GM12878 (cell line): ENCODE results near the gene SYNGR1. TPM values are rescaled to one million over a fixed set of nuclear protein-coding genes. Genes with fewer than 3 reads are reported as not detected.

Source experiments
- ATAC-seq: fragments of 200-7000 bp; cut with Tn5 transposase; 3 replicates; pipeline ENCODE4 v1.9.1; 2020; ENCODE audit warnings: mild to moderate bottlenecking, moderate library complexity
- BruUV-seq: library from RNA; stranded (reverse); fragments of 400-500 nt; replicated peaks from 2 replicates; lab custom pipeline; 2021; lab: Mats Ljungman, UMichigan
- CTCF ChIA-PET: fragments of 300-600 bp; sonication (Branson Sonifier 250); formaldehyde crosslinking; extraction: SDS; loops from one replicate; lab custom pipeline; 2021; ENCODE audit warnings: inconsistent platforms; lab: Yijun Ruan, JAX
- POLR2A ChIA-PET: fragments of 350-600 bp; formaldehyde crosslinking; extraction: SDS; loops from one replicate; lab custom pipeline; 2021; ENCODE audit warnings: inconsistent platforms; lab: Charles Lee
- RAD21 ChIA-PET: fragments of 300-600 bp; sonication (Branson Sonifier 250); formaldehyde crosslinking; loops from one replicate; lab custom pipeline; 2023; ENCODE audit warnings: antibody characterized with exemption; ENCODE audit not compliant: unreplicated experiment; lab: Charles Lee
- SMC1A ChIA-PET: fragments of 300-600 bp; sonication (Branson Sonifier 250); formaldehyde crosslinking; loops from one replicate; lab custom pipeline; 2023; ENCODE audit not compliant: unreplicated experiment, uncharacterized antibody; lab: Charles Lee
- DNase-seq: peaks from one replicate; pipeline ENCODE4 v3.0.0-alpha.2; 2011; ENCODE audit warnings: low read depth, low spot score
- FAIRE-seq: peaks from 3 replicates; lab custom pipeline; 2011; peaks lifted over from hg19 to GRCh38; lab: Jason Lieb, UNC
- H2AFZ ChIP-seq: 2 replicates; pipeline ENCODE4 v1.6.0; 2011; ENCODE audit warnings: low read depth, low read length, control low read depth; ENCODE audit not compliant: control insufficient read depth
- H3K27ac ChIP-seq: 2 replicates; pipeline ENCODE4 v1.5.1; 2011; ENCODE audit warnings: control low read depth; ENCODE audit not compliant: control insufficient read depth, insufficient read depth
- H3K27me3 ChIP-seq, 2 experiments: replicated peaks in 1 of 2; 2 replicates each; pipeline versions ENCODE4 v1.6.0 to v1.6.1; 2011; ENCODE audit warnings: low read length in 1 of 2; ENCODE audit not compliant: control insufficient read depth in 2 of 2, insufficient read depth in 2 of 2
- H3K36me3 ChIP-seq, 2 experiments: 2 replicates each; pipeline ENCODE4 v1.5.1; 2011; ENCODE audit warnings: low read length in 1 of 2; ENCODE audit not compliant: control insufficient read depth in 2 of 2, insufficient read depth in 2 of 2
- H3K4me1 ChIP-seq: 2 replicates; pipeline ENCODE4 v1.6.1; 2011; ENCODE audit warnings: mild to moderate bottlenecking, low read length, moderate library complexity, mixed read lengths; ENCODE audit not compliant: control insufficient read depth, insufficient read depth
- H3K4me2 ChIP-seq: 2 replicates; pipeline ENCODE4 v1.6.0; 2011; ENCODE audit warnings: control low read depth; ENCODE audit not compliant: control insufficient read depth, insufficient read depth
- H3K4me3 ChIP-seq: fragments of 200-600 bp; sonication (generic); 2 replicates; pipeline ENCODE4 v1.5.1; 2016
- H3K79me2 ChIP-seq: 2 replicates; pipeline ENCODE4 v1.6.0; 2011; ENCODE audit warnings: low read length; ENCODE audit not compliant: control insufficient read depth, insufficient read depth
- H3K9ac ChIP-seq: 2 replicates; pipeline ENCODE4 v1.8.0; 2011; ENCODE audit warnings: low read length, control low read depth, mixed read lengths; ENCODE audit not compliant: control insufficient read depth, insufficient read depth
- H3K9me3 ChIP-seq: replicated peaks from 3 replicates; pipeline ENCODE4 v1.5.1; 2011; ENCODE audit warnings: mild to moderate bottlenecking, low read length; ENCODE audit not compliant: control insufficient read depth, insufficient read depth
- H4K20me1 ChIP-seq: 2 replicates; pipeline ENCODE4 v1.6.0; 2011; ENCODE audit not compliant: control insufficient read depth, insufficient read depth
- BRCA1 ChIP-seq: IDR thresholded peaks from 2 replicates; pipeline ENCODE4 v1.6.1; 2011; ENCODE audit warnings: low read depth, low read length, improper control_type of control experiment
- E2F8 ChIP-seq: fragments of 450-650 bp; IDR thresholded peaks from 2 replicates; pipeline ENCODE4 v1.6.1; 2018; ENCODE audit warnings: mild to moderate bottlenecking, low read depth, moderate library complexity; ENCODE audit not compliant: partially characterized antibody
- EGR1 ChIP-seq, 2 experiments: IDR thresholded peaks; 1 replicate in 1 of 2; 2 replicates in 1 of 2; pipeline ENCODE4 v1.6.1; 2011 to 2012; ENCODE audit warnings: low read depth in 2 of 2, low read length in 2 of 2, borderline replicate concordance in 1 of 2, mild to moderate bottlenecking in 1 of 2, moderate library complexity in 1 of 2
- EZH2 ChIP-seq: IDR thresholded peaks from 2 replicates; pipeline ENCODE4 v1.6.1; 2012; ENCODE audit warnings: low read depth, mild to moderate bottlenecking, control low read depth, inconsistent platforms, low read length, borderline replicate concordance; ENCODE audit not compliant: control insufficient read depth
- FOXM1 ChIP-seq: IDR thresholded peaks from 2 replicates; pipeline ENCODE4 v1.6.1; 2012; ENCODE audit warnings: low read depth, mild to moderate bottlenecking, inconsistent platforms, low read length, moderate library complexity
- IRF3 ChIP-seq: fragments of 450-650 bp; IDR thresholded peaks from 2 replicates; pipeline ENCODE4 v1.6.1; 2014; ENCODE audit warnings: mild to moderate bottlenecking
- KDM1A ChIP-seq: fragments of 200-600 bp; sonication (generic); IDR thresholded peaks from 2 replicates; pipeline ENCODE4 v1.6.1; 2016; ENCODE audit warnings: borderline replicate concordance
- MLLT1 ChIP-seq: fragments of 450-650 bp; IDR thresholded peaks from 2 replicates; pipeline ENCODE4 v1.6.1; 2016; ENCODE audit warnings: mild to moderate bottlenecking
- PML ChIP-seq: IDR thresholded peaks from 2 replicates; pipeline ENCODE4 v1.6.1; 2012; ENCODE audit warnings: low read length, inconsistent platforms
- REST ChIP-seq: IDR thresholded peaks from 2 replicates; pipeline ENCODE4 v1.6.1; 2012; ENCODE audit warnings: mild to moderate bottlenecking, low read depth, low read length
- SUZ12 ChIP-seq: fragments of 200-600 bp; sonication (generic); IDR thresholded peaks from one replicate; pipeline ENCODE4 v1.6.1; 2018; ENCODE audit warnings: antibody characterized with exemption, mild to moderate bottlenecking; ENCODE audit not compliant: unreplicated experiment
- USF1 ChIP-seq: IDR thresholded peaks from 2 replicates; pipeline ENCODE4 v1.6.1; 2011; ENCODE audit warnings: borderline replicate concordance, low read depth, mild to moderate bottlenecking, moderate library complexity, mixed read lengths, low read length; ENCODE audit not compliant: insufficient read depth; ENCODE audit errors: extremely low read length
- WGBS: methylation state at CpG from one replicate; pipeline ENCODE4 v1.1.6; 2016; ENCODE audit warnings: low lambda C conversion rate; ENCODE audit not compliant: insufficient replicate concordance, insufficient coverage; ENCODE audit errors: missing lambda C conversion rate; 5-methylcytosine and 5-hydroxymethylcytosine counted together
- in situ Hi-C: fragments of 300-500 bp; cut with MboI; formaldehyde crosslinking; loops from 9 replicates; pipeline ENCODE4 v1.14.3; 2018; ENCODE audit warnings: mixed read lengths
- intact Hi-C: fragments of 100-400 bp; cut with micrococcal nuclease; formaldehyde crosslinking; loops from one replicate; pipeline ENCODE4 v1.14.2; 2022; ENCODE audit not compliant: unreplicated experiment
- polyA plus RNA-seq, 11 experiments: library from polyadenylated mRNA; depleted of rRNA in 4 of 11; unstranded in 6 of 11; stranded (reverse) in 5 of 11; fragments of >200 nt; fragmentation: Nextera tagmentation in 4 of 11; fragmentation: Illumina TruSeq in 1 of 11; extraction: Ambion mirVana in 4 of 11; extraction: Trizol in 1 of 11; gene quantifications; 1 replicate in 1 of 11; 2 replicates in 10 of 11; pipeline versions ENCODE4 v1.2.1 to v1.2.3, GENCODE V29; 2011 to 2016; ENCODE audit warnings: inconsistent platforms in 2 of 11, missing spikeins in 2 of 11, low read depth in 1 of 11
- total RNA-seq, 4 experiments: library from RNA; depleted of rRNA in 3 of 4; stranded (reverse); fragments of >200 nt in 3 of 4; fragmentation: Illumina TruSeq in 1 of 4; extraction: Trizol in 1 of 4; gene quantifications; 2 replicates each; pipeline versions ENCODE4 v1.2.1 to v1.2.3, GENCODE V29; 2013 to 2021

Gene SYNGR1
- total and polyA plus RNA-seq, 10 of the 15 experiments (the other 5 are each of a cell fraction or from before 2014, with no cell fraction given) = 0.87 to 9.2 (median 3.5) TPM

- Histone ChIP-seq H3K4me2 (no peak overlapping the region), H3K27ac (no peak overlapping the region), H3K27me3 (no peaks in the 10 kb centered on the region), H3K9me3 (no peaks in the 10 kb centered on the region), H3K9ac (no peak overlapping the region), H3K4me3 (no peak overlapping the region), H3K36me3 (peaks cover 4 to 8% of the 10 kb centered on the region in 2 experiments; a peak in 3 of 4 replicates)
- in situ Hi-C loops = no loop called here
- BruUV-seq = no TSS peak
- ChIA-PET POLR2A (interaction anchor here (0.6 kb wide), 1 partner anchor 1070 kb away, joined by 4 read pairs; no protein-coding TSS in a partner anchor), SMC1A (no interaction called here)
- no peak for FAIRE-seq
- intact Hi-C loops = no loop called here
- no peak for TF ChIP-seq EZH2
- TF ChIP-seq EGR1 (IDR thresholded peaks at IDR 0.05; ENCODE audit: borderline replicate concordance in 1 of 2, low read depth in 2 of 2, low read length in 2 of 2) = no peak
- TF ChIP-seq IRF3 = no peak
- no peak for TF ChIP-seq USF1
- no peak for TF ChIP-seq BRCA1
- no peak for TF ChIP-seq PML
- TF ChIP-seq E2F8 = no peak
- no peak for TF ChIP-seq SUZ12
- TF ChIP-seq FOXM1 = no peak
- TF ChIP-seq MLLT1 = no peak
- no peak for TF ChIP-seq REST
- no peak for TF ChIP-seq KDM1A
- TF ChIP-seq, all 136 proteins: peak for 0
- no peak for ATAC-seq
- DNase-seq = no peak
- Histone ChIP-seq H3K79me2 (no peaks in the 10 kb centered on the region; the same call in 1 of the 2 replicates), H2AFZ (no peak overlapping the region), H3K4me1 (peaks cover 4% of the 10 kb centered on the region; the same call in 1 of the 2 replicates), H4K20me1 (no peaks in the 10 kb centered on the region)
- 92% methylated on average over 11 of the region's 11 CpGs for WGBS
- RAD21 ChIA-PET = no interaction called here
- CTCF ChIA-PET = no interaction called here
Observed at GRCh38 chr22:39414886-39415285, 65.1 kb downstream of the SYNGR1 start.
